ENCODE measurements around the gene DPP6. TPM values are rescaled to one million over a fixed set of nuclear protein-coding genes. Genes with fewer than 3 reads are reported as not detected.
"Not testable (repeated sequence)": the region's sequence is repeated elsewhere in the genome, so short reads cannot be mapped to it uniquely, and the experiment has no call there.

The DPP6 gene
- total RNA-seq, 4 donors from 2014 or later = 1.8 to 33.7 (median 6.4) TPM

DNA sequence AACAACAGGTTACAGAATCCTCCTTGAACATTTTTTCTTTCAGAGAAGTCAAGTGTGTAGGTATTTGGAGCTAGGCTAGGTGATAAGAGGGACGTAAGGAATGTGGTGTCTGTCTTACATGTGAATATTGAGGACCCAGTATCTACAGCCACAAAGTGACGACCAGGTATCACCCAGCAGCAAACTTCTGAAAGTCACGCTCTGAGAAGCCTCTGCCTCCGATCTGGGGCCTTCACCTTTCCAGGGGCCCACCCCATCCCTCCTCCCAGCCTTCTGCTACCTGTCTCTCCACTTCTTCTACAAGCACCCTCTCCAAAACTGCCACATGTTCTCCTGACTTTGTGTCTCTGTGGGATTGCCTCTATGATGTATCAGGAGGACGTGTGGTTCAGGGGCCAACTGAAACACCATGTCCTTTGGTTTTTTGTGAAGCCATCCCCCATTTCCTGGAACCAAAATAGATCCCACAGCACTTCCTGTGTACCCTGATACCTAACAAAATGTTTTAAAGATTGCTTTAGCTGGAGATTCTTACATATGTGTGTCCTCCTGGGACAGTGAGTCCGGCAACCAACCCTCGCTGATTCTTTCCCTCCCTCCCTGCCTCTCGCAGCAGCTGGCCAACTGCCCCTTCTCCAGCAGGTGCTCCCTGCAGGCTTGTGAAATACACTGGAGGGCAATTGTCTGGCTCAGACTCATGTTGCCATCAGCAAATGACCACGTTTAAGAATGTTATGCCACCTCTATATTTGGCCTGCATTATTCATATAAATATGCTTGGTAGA lies 93.9 kb downstream of the DPP6 start:
- H3K27ac ChIP-seq; H3K9me3 ChIP-seq; in situ Hi-C loops (cut with MboI; ENCODE audit: low pct_ligation_motif_present in 1 of 4, low pct_unique_long_range_greater_than_20kb in 1 of 4, low sequenced_read_pairs in 3 of 4); H3K4me1 ChIP-seq; H3K4me3 ChIP-seq; H3K27me3 ChIP-seq; intact Hi-C loops (cut with DNase I; ENCODE audit: low total_unique reads); H3K36me3 ChIP-seq; DNase-seq: not testable (repeated sequence)
- 65% methylated on average over 5 of the region's 9 CpGs; no CpG with 5 or more reads in 1 of the 2 donors for WGBS, 2 donors (ENCODE audit: low coverage in 1 of 2)

DNA sequence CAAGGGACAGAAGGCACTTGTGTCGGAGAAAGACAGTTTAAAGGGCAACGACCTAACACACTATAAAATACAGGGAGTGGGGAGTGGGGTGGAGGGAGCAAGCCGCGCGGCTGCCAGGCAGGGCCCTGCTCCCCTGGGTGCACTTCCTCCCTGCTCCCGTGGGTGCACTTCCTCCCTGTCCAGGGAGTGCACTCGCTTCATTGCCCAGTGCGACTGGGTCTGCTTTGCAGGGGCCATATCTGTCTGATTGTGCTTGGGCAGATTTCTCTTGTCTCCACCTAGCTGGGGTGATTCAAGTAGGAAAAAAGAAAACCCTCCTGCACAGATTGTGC lies 94.5 kb downstream of the DPP6 start:
- H3K4me3 ChIP-seq; DNase-seq; intact Hi-C loops (cut with DNase I; ENCODE audit: low total_unique reads); H3K27me3 ChIP-seq; H3K4me1 ChIP-seq; H3K27ac ChIP-seq; H3K9me3 ChIP-seq; H3K36me3 ChIP-seq; in situ Hi-C loops (cut with MboI; ENCODE audit: low pct_ligation_motif_present in 1 of 4, low pct_unique_long_range_greater_than_20kb in 1 of 4, low sequenced_read_pairs in 3 of 4): not testable (repeated sequence)
- WGBS, 2 donors (ENCODE audit: low coverage in 1 of 2) = 52% methylated on average over 2 of the region's 8 CpGs; no CpG with 5 or more reads in 1 of the 2 donors

DNA sequence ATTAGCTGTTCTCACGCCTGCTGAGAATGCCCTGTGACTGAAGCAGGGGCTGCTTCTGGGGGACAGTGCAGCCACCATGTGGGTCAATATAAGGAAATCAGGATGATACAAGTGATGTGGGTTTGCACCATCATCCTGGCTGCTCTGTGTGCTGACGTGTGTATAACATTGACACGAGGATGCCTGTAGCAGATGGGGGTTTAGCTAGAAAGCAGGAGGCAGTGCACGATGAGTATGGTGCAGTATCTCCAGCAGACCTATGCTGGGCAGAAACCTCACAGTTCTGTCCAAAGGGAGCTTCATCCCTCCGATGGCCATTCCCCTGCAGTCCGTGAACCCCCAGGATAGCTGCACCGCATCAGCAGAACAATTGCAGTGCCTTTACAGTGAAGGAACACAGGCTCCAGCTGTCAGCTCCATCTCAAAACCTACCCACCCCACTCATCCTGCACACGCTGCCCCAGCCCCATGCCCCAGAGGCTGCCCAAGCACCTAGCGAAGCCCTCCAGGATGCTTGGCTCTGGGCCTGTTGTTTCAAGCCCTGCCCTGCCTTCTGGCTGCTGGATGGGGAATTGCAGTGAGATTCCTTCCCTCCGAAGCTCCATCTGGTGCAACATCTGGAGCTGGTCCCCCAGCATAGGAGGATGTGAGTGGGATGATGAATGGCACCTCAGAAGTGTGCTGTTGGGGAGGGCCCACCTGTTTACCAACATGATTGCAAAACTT lies 96.8 kb downstream of the DPP6 start:
- H3K4me3 ChIP-seq; H3K27me3 ChIP-seq; H3K9me3 ChIP-seq; H3K36me3 ChIP-seq; intact Hi-C loops (cut with DNase I; ENCODE audit: low total_unique reads); in situ Hi-C loops (cut with MboI; ENCODE audit: low pct_ligation_motif_present in 1 of 4, low pct_unique_long_range_greater_than_20kb in 1 of 4, low sequenced_read_pairs in 3 of 4); H3K27ac ChIP-seq; DNase-seq; H3K4me1 ChIP-seq: not testable (repeated sequence)
- WGBS, 2 donors (ENCODE audit: low coverage in 1 of 2) = 81% methylated on average over 8 of the region's 10 CpGs; no CpG with 5 or more reads in 1 of the 2 donors

DNA sequence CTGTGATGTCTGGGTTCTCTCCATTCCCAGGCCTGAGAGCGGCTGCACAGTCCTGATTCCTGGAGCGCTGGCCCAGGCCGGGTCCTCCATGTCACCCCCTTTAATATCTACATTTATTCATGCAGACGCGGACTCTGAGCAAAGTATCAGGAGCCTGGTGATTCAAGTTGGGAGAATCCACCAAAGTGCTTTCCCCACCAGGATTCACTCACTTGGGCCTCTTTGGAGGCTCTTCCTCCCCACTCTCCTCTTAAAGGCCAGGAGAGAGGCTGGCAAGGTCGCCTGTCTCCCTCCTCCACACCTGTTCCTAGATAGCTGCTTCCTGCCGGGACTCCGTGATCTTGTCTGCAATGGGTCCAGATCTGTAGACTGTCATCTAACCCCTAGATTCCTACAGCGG lies 98.5 kb downstream of the DPP6 start:
- H3K4me1 ChIP-seq; H3K27ac ChIP-seq; H3K4me3 ChIP-seq; H3K27me3 ChIP-seq; in situ Hi-C loops (cut with MboI; ENCODE audit: low pct_ligation_motif_present in 1 of 4, low pct_unique_long_range_greater_than_20kb in 1 of 4, low sequenced_read_pairs in 3 of 4); DNase-seq; intact Hi-C loops (cut with DNase I; ENCODE audit: low total_unique reads); H3K9me3 ChIP-seq; H3K36me3 ChIP-seq: not testable (repeated sequence)
- 86 to 93% methylated on average over 3 to 9 of the region's 9 CpGs for WGBS, 2 donors (ENCODE audit: low coverage in 1 of 2)

DNA sequence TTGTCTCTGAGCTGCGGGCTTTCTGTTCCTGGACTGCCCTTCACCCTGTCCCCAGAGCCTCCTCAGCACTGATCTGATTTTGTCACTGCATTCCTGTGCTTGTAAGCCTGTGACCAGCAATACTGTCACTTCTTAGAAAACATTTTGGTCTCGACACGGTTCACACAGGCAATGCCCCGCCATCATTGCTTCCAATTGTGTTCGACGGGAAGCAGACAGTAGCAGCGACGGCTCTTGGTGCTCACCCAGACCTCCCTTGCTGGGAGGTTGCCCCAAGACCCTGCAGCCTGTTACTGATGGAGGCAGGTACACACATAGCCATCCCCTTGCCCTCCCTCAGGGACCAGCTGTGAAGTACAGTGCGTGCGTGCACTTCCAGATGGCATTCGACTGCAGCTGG lies 99.1 kb downstream of the DPP6 start:
- H3K4me3 ChIP-seq; intact Hi-C loops (cut with DNase I; ENCODE audit: low total_unique reads); in situ Hi-C loops (cut with MboI; ENCODE audit: low pct_ligation_motif_present in 1 of 4, low pct_unique_long_range_greater_than_20kb in 1 of 4, low sequenced_read_pairs in 3 of 4): not testable (repeated sequence)

DNA sequence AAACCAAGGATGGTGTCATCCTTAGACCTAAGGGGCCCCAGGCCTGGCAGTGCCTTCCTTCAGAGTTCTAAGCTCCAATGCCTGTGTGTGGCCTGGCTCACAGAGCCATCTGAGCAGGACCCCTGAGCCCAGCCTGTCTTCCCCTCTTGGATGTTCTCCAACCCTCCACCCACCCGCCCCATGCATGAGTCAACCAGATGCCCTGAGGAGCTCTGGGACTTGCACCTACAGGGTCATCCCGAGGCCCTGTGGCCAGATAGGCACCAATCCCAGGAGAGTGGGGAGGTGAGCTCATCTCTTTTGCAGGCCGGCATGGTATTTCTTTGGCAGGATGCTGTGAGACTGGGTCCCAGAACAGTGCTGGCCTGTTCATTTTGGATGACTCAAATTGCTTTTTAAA lies 103.7 kb downstream of the DPP6 start:
- 95% methylated on average over 3 of the region's 3 CpGs; no CpG with 5 or more reads in 1 of the 2 donors for WGBS, 2 donors (ENCODE audit: low coverage in 1 of 2)
- in situ Hi-C loops (cut with MboI; ENCODE audit: low pct_ligation_motif_present in 1 of 4, low pct_unique_long_range_greater_than_20kb in 1 of 4, low sequenced_read_pairs in 3 of 4) = not testable (repeated sequence)

More for the DNA sequence above, 99.1 kb downstream of the DPP6 start:
- not testable (repeated sequence) for DNase-seq, H3K9me3 ChIP-seq, H3K27me3 ChIP-seq, H3K36me3 ChIP-seq, H3K27ac ChIP-seq, H3K4me1 ChIP-seq
- WGBS, 2 donors (ENCODE audit: low coverage in 1 of 2) = 92 to 100% methylated on average over 1 to 11 of the region's 11 CpGs

DNA sequence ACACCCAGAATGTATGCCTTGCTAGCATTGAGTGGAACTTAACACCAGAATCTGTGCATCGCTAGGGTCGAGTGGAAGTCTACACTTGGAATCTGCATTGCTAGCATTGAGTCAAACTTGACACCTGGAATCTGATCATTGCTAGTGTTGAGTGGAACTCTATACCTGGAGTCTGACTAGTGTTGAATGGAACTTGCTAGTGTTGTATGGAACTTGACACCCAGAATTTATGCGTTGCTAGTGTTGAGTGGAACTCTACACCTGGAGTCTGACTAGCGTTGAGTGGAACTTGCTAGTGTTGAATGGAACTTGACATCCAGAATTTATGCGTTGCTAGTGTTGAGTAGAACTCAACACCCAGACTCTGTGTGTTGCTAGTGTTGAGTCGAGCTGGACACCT lies 110.7 kb downstream of the DPP6 start:
- WGBS, 2 donors (ENCODE audit: low coverage in 1 of 2) = 71 to 83% methylated on average over 2 to 4 of the region's 6 CpGs

More for the DNA sequence above, 103.7 kb downstream of the DPP6 start:
- H3K27ac ChIP-seq; H3K4me3 ChIP-seq; H3K36me3 ChIP-seq; H3K27me3 ChIP-seq; H3K4me1 ChIP-seq; DNase-seq; H3K9me3 ChIP-seq; intact Hi-C loops (cut with DNase I; ENCODE audit: low total_unique reads): not testable (repeated sequence)

DNA sequence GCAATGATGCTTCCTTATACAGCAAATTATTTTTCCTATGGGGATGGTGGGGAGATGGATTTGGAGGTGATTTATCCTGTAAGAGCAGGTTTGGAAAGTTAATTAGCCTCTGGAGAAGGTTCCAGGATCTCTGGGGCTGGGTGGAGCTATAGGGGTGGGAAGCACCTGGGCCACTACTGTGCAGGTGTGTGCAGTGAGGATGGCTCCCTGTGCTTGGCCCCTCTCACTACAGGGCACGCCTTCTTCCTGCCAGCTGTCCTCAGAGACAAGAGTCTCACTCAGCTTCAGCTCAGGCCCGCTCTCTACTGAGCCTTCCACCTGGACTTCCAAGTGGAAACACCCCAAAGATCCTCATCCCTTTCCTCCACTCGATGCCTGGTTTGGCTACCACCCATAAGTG lies 111.4 kb downstream of the DPP6 start:
- in situ Hi-C loops (cut with MboI; ENCODE audit: low pct_ligation_motif_present in 1 of 4, low pct_unique_long_range_greater_than_20kb in 1 of 4, low sequenced_read_pairs in 3 of 4); H3K4me3 ChIP-seq; intact Hi-C loops (cut with DNase I; ENCODE audit: low total_unique reads); H3K27ac ChIP-seq; H3K9me3 ChIP-seq; DNase-seq; H3K4me1 ChIP-seq; H3K36me3 ChIP-seq; H3K27me3 ChIP-seq: not testable (repeated sequence)
- WGBS, 2 donors (ENCODE audit: low coverage in 1 of 2) = 61% methylated on average over 2 of the region's 3 CpGs; no CpG with 5 or more reads in 1 of the 2 donors

More for the DNA sequence above, 110.7 kb downstream of the DPP6 start:
- DNase-seq; in situ Hi-C loops (cut with MboI; ENCODE audit: low pct_ligation_motif_present in 1 of 4, low pct_unique_long_range_greater_than_20kb in 1 of 4, low sequenced_read_pairs in 3 of 4); H3K36me3 ChIP-seq; H3K27ac ChIP-seq; intact Hi-C loops (cut with DNase I; ENCODE audit: low total_unique reads); H3K27me3 ChIP-seq; H3K9me3 ChIP-seq; H3K4me3 ChIP-seq; H3K4me1 ChIP-seq: not testable (repeated sequence)

All from transverse colon (tissue), 4 donors.